GM13976 (cell line): ENCODE measurements around the gene LPCAT3.
"Not testable (repeated sequence)": the region's sequence is repeated elsewhere in the genome, so short reads cannot be mapped to it uniquely, and the experiment has no call there.

Source experiments
- DNase-seq: peaks from one replicate; pipeline ENCODE4 v3.0.0; 2012; ENCODE audit warnings: low spot score
- CTCF ChIP-seq: IDR thresholded peaks from 2 replicates; pipeline ENCODE4 v1.5.1; 2012; ENCODE audit warnings: borderline replicate concordance, mild to moderate bottlenecking; ENCODE audit not compliant: insufficient read depth; ENCODE audit errors: extremely low read depth, missing control alignments, control extremely low read depth
- in situ Hi-C: fragments of 300-500 bp; cut with MboI; formaldehyde crosslinking; loops from one replicate; pipeline ENCODE4 v1.12.0; 2022; ENCODE audit warnings: low sequenced_read_pairs, mixed read lengths, inconsistent platforms; ENCODE audit not compliant: unreplicated experiment

Gene LPCAT3

DNA sequence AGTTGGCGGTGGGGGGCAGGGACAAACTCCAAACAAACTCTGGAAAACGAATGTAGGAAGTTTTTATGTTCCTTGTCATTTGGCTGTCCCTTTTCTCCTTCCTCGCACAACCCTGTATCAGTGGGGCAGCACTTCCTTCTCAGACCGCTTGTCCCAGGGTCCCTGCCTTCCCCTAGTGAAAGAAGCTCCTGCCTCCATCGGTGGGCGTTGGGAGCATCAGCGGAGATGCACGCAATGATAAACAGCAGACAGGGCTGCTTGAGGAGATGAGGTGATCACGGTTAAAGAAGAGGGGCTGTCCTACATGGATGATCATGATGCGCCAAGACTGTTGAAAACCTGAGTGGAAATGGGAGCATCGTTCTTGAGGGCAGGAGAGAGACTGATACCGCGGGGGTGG is 42.9 kb upstream of the LPCAT3 start:
- DNase-seq = no peak
- in situ Hi-C loops = no loop called here
- TF ChIP-seq CTCF = no peak

DNA sequence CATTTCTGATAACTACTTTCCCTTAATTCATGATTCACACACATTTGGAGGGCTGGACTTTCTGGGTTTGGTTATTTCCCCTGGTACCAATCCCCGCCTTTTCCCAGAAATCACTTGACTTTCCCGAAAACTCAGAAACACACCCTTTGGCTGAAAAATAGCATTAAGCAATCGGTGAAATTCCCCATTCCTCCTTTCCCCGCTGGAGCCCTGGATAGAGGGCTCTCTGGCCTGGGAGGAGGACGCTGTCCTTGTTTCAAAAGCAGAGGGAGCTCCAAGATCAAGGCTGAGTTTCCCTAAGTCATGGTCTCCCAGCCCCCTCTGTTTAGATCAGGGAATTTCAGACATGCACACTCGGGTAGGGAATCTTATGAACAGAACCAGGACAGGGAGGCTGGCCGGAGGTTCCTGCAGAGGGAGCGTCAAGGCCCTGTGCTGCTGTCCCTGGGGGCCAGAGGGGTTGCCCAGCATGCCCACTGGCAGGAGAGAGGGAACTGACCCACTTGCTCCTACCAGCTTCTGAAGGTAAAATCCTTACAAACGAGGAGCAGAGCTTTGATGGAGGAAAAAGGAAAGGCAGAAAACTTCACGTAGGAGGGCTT is 42.2 kb upstream of the LPCAT3 start, which contains the start of gene C1S:
C1S (plus strand) TSS at position 366 of the 602 bp plus-strand sequence. CDS start 1,195 bp downstream, outside the sequence.
- no peak for DNase-seq
- no peak for TF ChIP-seq CTCF
- in situ Hi-C loops = no loop called here

GRCh38 chr12:7059780-7060179 is 41.5 kb upstream of the LPCAT3 start:
- in situ Hi-C loops = no loop called here
- no peak for TF ChIP-seq CTCF

GRCh38 chr12:7058850-7059395 is 40.6 kb upstream of the LPCAT3 start:
- no peak for TF ChIP-seq CTCF
- in situ Hi-C loops = no loop called here
- no peak for DNase-seq

More at GRCh38 chr12:7059780-7060179, 41.5 kb upstream of the LPCAT3 start:
- no peak for DNase-seq

- TF ChIP-seq CTCF = no peak
- in situ Hi-C loops = no loop called here
- DNase-seq = no peak
Observed at GRCh38 chr12:7058163-7058845, 40.0 kb upstream of the LPCAT3 start.

DNA sequence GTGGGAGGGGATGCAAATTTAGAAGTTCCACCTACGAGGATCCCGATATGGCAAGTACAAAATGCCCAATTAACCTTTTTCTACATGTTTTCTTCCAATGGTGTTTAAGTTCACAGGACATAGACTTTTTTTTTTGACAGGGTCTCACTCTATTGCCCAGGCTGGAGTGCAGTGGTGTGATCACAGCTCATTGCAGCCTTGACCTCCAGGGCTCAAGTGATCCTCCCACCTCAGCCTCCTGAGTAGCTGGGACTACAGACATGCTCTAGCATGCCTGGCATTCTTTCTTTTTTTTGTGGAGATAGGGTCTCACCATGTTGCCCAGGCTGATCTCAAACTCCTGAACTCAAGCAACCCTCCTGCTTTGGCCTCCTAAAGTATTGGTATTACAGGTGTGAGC is 37.5 kb upstream of the LPCAT3 start:
- DNase-seq, in situ Hi-C loops: not testable (repeated sequence)

- no peak for TF ChIP-seq CTCF
- no peak for DNase-seq
- in situ Hi-C loops = no loop called here
Observed at GRCh38 chr12:7054925-7055324, 36.6 kb upstream of the LPCAT3 start.

DNA sequence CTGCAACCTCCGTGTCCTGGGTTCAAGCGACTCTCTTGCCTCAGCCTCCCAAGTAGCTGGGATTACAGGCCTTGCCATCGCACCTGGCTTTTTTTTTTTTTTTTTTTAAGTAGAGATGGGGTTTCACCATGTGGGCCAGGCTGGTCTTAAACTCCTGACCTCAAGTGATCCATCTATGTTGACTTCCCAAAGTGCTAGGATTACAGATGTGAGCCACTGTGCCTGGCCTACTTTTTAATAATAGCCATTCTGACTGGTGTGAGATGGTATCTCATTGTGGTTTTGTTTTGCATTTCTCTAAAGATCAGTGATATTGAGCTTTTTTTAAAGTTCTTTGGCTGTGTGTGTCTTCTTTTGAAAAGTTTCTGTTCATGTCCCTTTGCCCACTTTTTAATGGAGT is 31.7 kb upstream of the LPCAT3 start:
- DNase-seq, in situ Hi-C loops: not testable (repeated sequence)

DNA sequence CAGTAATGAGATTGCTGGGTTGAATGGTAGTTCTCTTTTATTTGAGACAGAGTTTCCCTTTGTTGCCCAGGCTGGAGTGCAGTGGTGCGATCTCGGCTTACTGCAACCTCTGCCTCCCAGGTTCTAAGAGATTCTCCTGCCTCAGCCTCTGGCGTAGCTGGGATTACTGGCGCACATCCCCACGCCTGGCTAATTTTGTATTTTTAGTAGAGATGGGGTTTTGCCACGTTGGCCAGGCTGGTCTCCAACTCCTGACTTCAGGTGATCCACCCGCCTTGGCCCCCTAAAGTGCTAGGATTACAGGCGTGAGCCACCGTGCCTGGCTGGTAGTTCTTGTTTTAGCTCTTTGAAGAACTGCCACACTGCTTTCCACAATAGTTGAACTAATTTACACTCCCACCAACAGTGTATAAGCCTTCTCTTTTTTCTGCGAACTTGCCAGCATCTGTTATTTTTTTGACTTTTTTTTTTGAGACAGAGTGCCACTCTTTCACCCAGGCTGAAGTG is 31.2 kb upstream of the LPCAT3 start:
- DNase-seq, in situ Hi-C loops: not testable (repeated sequence)
